Fibroblast of lung (primary cell): ENCODE measurements around the gene PLXNA4. TPM values are rescaled to one million over a fixed set of nuclear protein-coding genes. Genes with fewer than 3 reads are reported as not detected.

Source experiments
- DNase-seq, 2 donors: peaks; one replicate each; pipeline versions ENCODE4 v3.0.0 to v3.0.0-alpha.2; 2010; ENCODE audit warnings: low read depth in 2 of 2
- H2AFZ ChIP-seq: 2 replicates; pipeline ENCODE4 v1.5.1; 2012; ENCODE audit warnings: low read length, control low read depth, inconsistent platforms
- H3K27ac ChIP-seq: 2 replicates; pipeline ENCODE4 v1.5.1; 2011; ENCODE audit warnings: low read length, control low read depth; ENCODE audit not compliant: insufficient read depth
- H3K27me3 ChIP-seq: 2 replicates; pipeline ENCODE4 v1.5.1; 2011; ENCODE audit warnings: mild to moderate bottlenecking, low read length; ENCODE audit not compliant: control insufficient read depth, insufficient read depth
- H3K36me3 ChIP-seq: 2 replicates; pipeline ENCODE4 v1.5.1; 2011; ENCODE audit warnings: low read length; ENCODE audit not compliant: control insufficient read depth, insufficient read depth
- H3K4me1 ChIP-seq: 2 replicates; pipeline ENCODE4 v1.5.1; 2011; ENCODE audit warnings: low read length; ENCODE audit not compliant: control insufficient read depth, insufficient read depth; ENCODE audit errors: extremely low read depth
- H3K4me2 ChIP-seq: 2 replicates; pipeline ENCODE4 v1.5.1; 2011; ENCODE audit warnings: low read length, control low read depth; ENCODE audit not compliant: insufficient read depth; ENCODE audit errors: extremely low read depth
- H3K4me3 ChIP-seq, 4 experiments: fragments of 200-600 bp in 1 of 4; sonication (generic) in 1 of 4; replicated peaks in 1 of 4; 2 replicates each; pipeline ENCODE4 v1.5.1; 2011 to 2016; ENCODE audit warnings: low read length in 4 of 4, low read depth in 3 of 4, mild to moderate bottlenecking in 3 of 4, control low read depth in 2 of 4, inconsistent platforms in 1 of 4, mixed read lengths in 1 of 4; ENCODE audit not compliant: insufficient read depth in 1 of 4; ENCODE audit errors: control extremely low read depth in 1 of 4
- H3K79me2 ChIP-seq: 2 replicates; pipeline ENCODE4 v1.5.1; 2012; ENCODE audit warnings: mild to moderate bottlenecking, low read length, inconsistent platforms; ENCODE audit not compliant: control insufficient read depth, insufficient read depth
- H3K9ac ChIP-seq: 2 replicates; pipeline ENCODE4 v1.5.1; 2011; ENCODE audit warnings: mild to moderate bottlenecking, low read length, control low read depth; ENCODE audit not compliant: insufficient read depth
- H3K9me3 ChIP-seq: 2 replicates; pipeline ENCODE4 v1.5.1; 2012; ENCODE audit warnings: low read depth, low read length; ENCODE audit not compliant: control insufficient read depth, insufficient read depth
- H4K20me1 ChIP-seq: 2 replicates; pipeline ENCODE4 v1.5.1; 2011; ENCODE audit warnings: low read length; ENCODE audit not compliant: control insufficient read depth, insufficient read depth; ENCODE audit errors: extremely low read depth
- EZH2 ChIP-seq: IDR thresholded peaks from 2 replicates; pipeline ENCODE4 v1.5.1; 2012; ENCODE audit warnings: low read length, control low read depth, mild to moderate bottlenecking; ENCODE audit errors: missing control alignments
- polyA plus RNA-seq, 2 donors: library from polyadenylated mRNA; depleted of rRNA in 1 of 2; stranded (reverse) in 1 of 2; unstranded in 1 of 2; fragments of >200 nt; gene quantifications; 2 replicates each; pipeline ENCODE4 v1.2.1, GENCODE V29; 2011 to 2012; ENCODE audit warnings: missing spikeins in 1 of 2
- total RNA-seq: library from RNA; depleted of rRNA; stranded (reverse); fragments of >200 nt; gene quantifications from 2 replicates; pipeline ENCODE4 v1.2.1, GENCODE V29; 2014
- TF ChIP-seq, protein P1 (sequence below), 2 donors: IDR thresholded peaks in 1 of 2; conservative IDR thresholded peaks in 1 of 2; 1 replicate in 1 of 2; 2 replicates in 1 of 2; pipeline ENCODE4 v1.5.1; 2011 to 2012; ENCODE audit warnings: low read length in 2 of 2, control low read depth in 1 of 2, inconsistent platforms in 1 of 2, low read depth in 1 of 2, mild to moderate bottlenecking in 1 of 2

PLXNA4 gene
- total and polyA plus RNA-seq, 2 donors (not counting 1 experiment from before 2014, with no cell fraction given): 1.2 to 1.5 TPM

DNA sequence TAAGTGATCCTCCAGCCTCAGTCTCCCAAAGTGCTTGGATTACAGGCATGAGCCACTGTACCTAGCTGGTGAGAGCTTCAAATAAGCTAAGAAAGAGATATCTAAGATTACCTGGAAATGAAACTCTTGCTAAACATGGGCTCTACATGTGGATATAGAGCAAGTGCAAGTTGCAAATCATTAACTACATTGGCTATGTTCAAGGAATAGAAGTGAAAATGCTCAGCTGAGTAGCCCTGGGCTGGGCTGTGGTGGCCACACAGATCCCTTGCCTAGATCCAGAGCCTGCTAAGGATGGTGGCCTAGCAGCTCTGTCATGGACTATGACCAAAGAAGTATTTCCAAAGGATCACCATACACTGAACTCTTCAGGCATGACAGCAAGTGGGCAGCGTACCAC is 209.3 kb downstream of the PLXNA4 start:
- Histone ChIP-seq H3K9me3 (no peaks in the 10 kb centered on the region), H3K27me3 (no peaks in the 10 kb centered on the region), H3K4me2 (no peak overlapping the region), H3K4me1 (no peaks in the 10 kb centered on the region), H3K27ac (no peak overlapping the region), H4K20me1 (no peaks in the 10 kb centered on the region), H2AFZ (no peak overlapping the region), H3K36me3 (no peaks in the 10 kb centered on the region), H3K79me2 (no peaks in the 10 kb centered on the region), H3K9ac (no peak overlapping the region), H3K4me3 (no peak overlapping the region)
- TF ChIP-seq, protein P1, sequence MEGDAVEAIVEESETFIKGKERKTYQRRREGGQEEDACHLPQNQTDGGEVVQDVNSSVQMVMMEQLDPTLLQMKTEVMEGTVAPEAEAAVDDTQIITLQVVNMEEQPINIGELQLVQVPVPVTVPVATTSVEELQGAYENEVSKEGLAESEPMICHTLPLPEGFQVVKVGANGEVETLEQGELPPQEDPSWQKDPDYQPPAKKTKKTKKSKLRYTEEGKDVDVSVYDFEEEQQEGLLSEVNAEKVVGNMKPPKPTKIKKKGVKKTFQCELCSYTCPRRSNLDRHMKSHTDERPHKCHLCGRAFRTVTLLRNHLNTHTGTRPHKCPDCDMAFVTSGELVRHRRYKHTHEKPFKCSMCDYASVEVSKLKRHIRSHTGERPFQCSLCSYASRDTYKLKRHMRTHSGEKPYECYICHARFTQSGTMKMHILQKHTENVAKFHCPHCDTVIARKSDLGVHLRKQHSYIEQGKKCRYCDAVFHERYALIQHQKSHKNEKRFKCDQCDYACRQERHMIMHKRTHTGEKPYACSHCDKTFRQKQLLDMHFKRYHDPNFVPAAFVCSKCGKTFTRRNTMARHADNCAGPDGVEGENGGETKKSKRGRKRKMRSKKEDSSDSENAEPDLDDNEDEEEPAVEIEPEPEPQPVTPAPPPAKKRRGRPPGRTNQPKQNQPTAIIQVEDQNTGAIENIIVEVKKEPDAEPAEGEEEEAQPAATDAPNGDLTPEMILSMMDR (conservative IDR thresholded peaks at IDR 0.05 in 1 of 2, IDR thresholded peaks at IDR 0.05 in 1 of 2; ENCODE audit: low read depth in 1 of 2, low read length in 2 of 2): no peak
- TF ChIP-seq EZH2: no peak
- no peak for DNase-seq

DNA sequence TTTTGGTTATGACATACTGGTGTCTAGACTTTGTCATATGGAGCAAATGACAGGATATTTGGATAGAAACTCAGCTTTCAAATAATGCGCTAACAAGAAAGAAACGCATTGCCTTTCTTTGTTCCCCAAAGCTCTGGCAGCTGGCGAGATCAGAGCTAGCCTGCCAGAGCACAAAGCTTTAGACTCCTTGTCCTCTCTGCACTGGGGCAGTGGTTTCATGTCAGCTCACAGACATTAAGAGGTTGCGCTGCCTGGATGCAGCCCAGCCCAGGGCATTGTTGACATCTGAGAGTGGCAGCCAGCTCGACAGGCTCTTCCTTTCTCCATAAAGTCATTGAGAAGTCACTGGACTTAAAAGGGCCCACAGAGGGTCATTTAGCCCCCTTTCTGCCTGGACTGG is 212.0 kb downstream of the PLXNA4 start:
- Histone ChIP-seq H3K4me1 (no peaks in the 10 kb centered on the region), H3K9me3 (no peaks in the 10 kb centered on the region), H3K9ac (no peak overlapping the region), H4K20me1 (no peaks in the 10 kb centered on the region), H3K4me3 (no peak overlapping the region), H3K27ac (no peak overlapping the region), H2AFZ (no peak overlapping the region), H3K79me2 (no peaks in the 10 kb centered on the region), H3K27me3 (no peaks in the 10 kb centered on the region), H3K36me3 (no peaks in the 10 kb centered on the region), H3K4me2 (no peak overlapping the region)
- DNase-seq: no peak
- TF ChIP-seq, protein P1 (conservative IDR thresholded peaks at IDR 0.05 in 1 of 2, IDR thresholded peaks at IDR 0.05 in 1 of 2; ENCODE audit: low read depth in 1 of 2, low read length in 2 of 2): no peak
- TF ChIP-seq EZH2: no peak

DNA sequence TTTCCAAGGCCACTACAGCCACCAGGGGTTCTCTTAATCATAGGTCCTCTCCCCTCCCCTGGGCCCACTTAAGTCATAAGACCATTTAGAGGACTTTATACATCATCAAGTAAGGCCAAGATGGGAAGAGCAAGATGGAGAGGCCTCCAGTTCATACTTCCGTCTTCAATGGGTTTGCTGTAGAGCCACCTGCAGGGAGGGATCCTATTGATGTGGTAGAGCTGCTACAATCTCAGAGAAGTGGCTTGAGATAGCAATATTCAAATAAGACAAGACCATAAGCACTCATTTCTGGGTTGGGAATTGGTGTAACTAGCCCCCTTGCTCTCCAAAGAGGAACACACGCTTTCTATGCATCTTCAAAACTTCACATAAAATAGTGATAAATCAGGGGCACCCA is 214.2 kb downstream of the PLXNA4 start:
- Histone ChIP-seq H3K4me1 (no peaks in the 10 kb centered on the region), H3K9me3 (no peaks in the 10 kb centered on the region), H3K4me2 (no peak overlapping the region), H3K4me3 (no peak overlapping the region), H3K27me3 (no peaks in the 10 kb centered on the region), H3K36me3 (no peaks in the 10 kb centered on the region), H2AFZ (no peak overlapping the region), H3K9ac (no peak overlapping the region), H3K79me2 (no peaks in the 10 kb centered on the region), H4K20me1 (no peaks in the 10 kb centered on the region), H3K27ac (no peak overlapping the region)
- TF ChIP-seq EZH2: no peak
- TF ChIP-seq, protein P1 (conservative IDR thresholded peaks at IDR 0.05 in 1 of 2, IDR thresholded peaks at IDR 0.05 in 1 of 2; ENCODE audit: low read depth in 1 of 2, low read length in 2 of 2): no peak
- DNase-seq: no peak
